ENCODE results near the gene XRCC4.

Gene XRCC4

DNA sequence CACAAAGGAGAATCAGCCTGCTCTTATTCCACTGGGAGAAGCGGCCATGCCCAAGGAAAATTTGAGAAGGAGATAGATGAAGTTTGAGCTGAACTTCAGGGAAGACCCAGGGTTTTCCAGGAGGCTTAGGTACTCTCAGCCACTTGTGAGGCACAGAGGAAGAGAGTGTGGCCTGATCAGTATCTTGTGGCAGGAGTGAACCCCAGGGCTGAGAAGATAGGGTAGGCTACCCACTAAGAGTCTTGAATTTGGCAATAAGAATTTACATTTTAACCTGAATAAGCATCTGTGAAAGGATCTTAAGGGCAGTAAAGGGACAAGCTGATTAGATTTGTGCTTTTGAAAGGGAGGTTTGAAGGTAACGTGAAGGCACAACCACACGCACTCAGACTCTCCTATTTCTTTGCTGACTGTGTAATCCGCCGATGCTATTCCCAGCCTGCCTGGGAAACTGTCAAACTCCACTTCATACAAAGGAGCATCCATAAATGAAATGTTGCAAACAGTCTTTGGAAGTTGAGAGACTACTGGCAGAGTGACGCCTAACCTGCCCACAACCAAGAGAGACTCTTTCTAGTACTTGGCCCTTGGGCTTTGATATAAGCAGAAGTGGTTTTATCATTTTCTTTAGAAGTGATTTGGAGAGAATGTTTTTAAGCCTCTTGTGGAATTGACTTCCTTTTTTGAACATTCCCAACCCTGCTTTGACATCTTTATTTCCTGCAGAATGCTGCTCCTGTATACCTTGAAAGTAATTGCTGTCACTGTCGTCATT is 286.0 kb downstream of the XRCC4 start:
- H3K4me3 ChIP-seq (ENCODE audit: low read depth, low read length) = no peak overlapping the region
- DNase-seq (ENCODE audit: low read depth) = no peak

DNA sequence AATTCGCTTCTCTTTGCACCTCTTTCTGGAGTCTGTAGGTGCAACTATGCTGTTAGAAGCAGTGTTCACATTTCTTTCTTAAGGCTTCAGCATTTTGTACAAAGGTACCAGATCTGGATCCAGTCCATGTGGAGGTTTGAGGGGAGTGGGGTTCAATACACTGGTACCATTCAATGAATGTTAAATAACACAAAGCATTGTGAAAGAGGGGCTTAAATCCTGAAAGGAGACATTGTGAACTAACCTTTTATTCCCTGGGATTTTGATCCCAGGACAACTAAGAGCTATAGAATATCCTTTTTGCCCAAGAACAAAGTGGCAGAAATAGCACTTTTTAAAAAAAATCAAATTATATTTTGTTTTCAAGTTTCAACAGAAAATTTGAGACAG is 286.5 kb downstream of the XRCC4 start:
- no peak overlapping the region for H3K4me3 ChIP-seq (ENCODE audit: low read depth, low read length)
- DNase-seq (ENCODE audit: low read depth) = no peak

DNA sequence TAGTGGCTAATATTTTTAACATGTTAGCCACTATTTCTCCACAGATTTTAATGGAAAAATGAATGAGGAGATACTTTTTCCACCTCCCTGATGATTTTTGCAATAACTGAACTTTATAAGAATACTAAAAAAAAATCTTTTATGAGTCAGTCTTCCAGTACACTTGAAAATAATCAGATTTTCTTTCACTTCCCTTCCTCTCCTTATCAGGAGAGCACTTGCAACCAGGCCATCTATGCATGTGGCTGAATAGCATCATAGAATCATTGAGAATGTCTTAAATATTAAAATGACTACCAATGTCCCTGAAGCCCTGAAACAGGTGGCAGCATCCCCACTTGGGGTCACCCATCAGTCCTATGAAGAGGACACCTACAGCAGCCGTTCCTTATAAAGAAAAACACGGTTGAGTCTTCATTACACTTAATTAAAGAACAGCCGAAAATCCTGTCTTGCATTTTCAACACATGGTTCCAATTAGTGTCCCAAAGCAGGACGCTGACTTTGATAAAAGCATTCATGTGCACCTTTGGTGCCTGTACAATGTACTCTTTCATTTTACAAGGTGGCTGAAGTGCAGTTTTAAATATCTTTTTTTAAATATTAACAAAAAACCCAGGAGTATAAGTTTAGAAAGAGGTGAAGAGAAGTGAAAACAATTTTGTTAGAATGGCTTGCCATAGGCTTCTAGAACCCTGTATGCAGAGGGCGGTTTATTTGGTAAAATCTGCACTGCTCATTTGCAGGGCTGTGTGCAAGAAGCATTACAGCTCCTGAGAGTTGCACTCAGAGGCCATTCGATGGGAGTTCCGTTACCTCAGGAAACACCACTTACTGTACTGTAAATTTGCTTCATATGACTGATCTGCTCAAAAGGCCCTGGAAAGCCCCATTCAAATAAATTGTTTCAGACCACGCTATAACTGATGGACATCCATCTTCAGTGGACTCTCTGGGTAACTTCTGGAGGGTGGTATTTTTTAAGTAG is 287.3 kb downstream of the XRCC4 start:
- no peak for DNase-seq (ENCODE audit: low read depth)
- no peak overlapping the region for H3K4me3 ChIP-seq (ENCODE audit: low read depth, low read length)

DNA sequence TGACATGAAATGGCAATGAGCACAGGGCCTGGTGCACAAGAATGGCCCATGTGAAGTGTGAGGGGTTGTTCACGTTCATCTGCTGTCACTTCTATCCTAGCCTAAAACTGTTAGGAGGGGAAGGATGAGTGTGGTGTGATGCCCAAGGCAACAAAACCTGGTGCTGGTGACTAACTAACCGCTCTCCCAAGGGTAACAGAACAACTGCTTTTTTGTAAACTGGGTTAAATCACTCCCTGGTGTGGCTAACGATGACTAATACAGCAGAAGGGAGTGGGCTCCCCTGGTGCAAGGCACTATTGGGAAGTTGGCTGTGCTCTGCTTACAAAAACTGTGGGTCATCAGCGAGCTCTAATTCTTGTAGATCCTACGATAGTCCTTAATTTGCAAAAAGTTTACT is 291.0 kb downstream of the XRCC4 start:
- H3K4me3 ChIP-seq (ENCODE audit: low read depth, low read length) = no peak overlapping the region
- DNase-seq (ENCODE audit: low read depth) = peak; percentile 88

DNA sequence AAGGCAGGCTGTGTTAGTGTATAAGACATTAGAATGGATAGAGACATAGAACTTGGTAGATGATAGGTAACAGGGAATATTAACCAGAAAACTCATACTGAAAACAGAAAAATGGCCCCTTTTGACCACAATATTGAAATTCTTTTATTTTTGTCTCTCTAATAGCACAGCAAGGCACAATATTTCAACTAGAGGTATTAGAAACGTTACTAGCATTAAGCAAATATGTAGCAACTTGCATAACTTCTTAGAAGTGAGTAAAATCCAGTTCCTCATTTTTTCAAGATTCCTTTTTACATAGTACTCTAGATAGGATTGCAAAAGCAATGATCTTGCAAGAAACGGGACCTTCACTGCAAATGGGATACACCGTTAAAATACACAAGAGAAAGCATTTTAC is 291.5 kb downstream of the XRCC4 start:
- no peak for DNase-seq (ENCODE audit: low read depth)
- H3K4me3 ChIP-seq (ENCODE audit: low read depth, low read length) = no peak overlapping the region

DNA sequence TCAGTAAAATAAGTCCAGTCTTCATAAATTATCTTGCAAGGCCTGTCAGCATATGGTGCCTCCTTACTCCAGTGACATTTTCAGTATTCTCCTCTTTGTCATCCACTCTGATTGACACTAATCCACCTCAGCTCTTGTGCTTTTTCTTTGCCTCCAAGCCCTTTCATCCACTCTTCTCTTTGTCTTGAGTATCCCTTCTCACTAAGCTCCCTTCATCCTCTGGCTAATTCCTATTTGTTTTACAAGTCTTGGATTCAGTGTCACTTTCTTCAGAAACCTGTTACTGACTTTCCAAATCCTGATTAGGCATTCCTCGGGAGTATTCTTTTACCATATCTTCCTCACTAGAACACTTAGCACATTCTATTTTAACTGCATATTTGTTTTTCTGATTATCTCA is 293.6 kb downstream of the XRCC4 start:
- DNase-seq (ENCODE audit: low read depth) = no peak
- H3K4me3 ChIP-seq (ENCODE audit: low read depth, low read length) = no peak overlapping the region

DNA sequence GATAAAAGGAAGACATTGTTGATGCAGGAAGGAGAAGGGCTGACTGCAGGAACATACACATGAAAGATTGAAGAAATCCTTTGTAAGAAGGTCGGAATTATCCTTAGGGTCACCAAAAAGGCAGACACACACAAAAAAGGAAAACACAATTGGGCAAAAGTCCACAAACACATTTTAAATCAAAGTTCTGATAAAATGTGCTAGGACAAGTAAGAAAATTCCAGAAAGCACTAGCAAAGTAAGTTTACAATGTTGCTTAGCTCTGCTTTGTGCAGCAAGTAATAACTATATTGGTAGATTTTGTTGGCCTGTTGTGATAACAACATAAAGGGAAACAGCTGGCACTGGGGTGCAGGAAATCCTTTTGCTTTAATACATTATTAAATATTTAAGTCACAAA is 294.4 kb downstream of the XRCC4 start:
- H3K4me3 ChIP-seq (ENCODE audit: low read depth, low read length) = no peak overlapping the region
- DNase-seq (ENCODE audit: low read depth) = no peak

DNA sequence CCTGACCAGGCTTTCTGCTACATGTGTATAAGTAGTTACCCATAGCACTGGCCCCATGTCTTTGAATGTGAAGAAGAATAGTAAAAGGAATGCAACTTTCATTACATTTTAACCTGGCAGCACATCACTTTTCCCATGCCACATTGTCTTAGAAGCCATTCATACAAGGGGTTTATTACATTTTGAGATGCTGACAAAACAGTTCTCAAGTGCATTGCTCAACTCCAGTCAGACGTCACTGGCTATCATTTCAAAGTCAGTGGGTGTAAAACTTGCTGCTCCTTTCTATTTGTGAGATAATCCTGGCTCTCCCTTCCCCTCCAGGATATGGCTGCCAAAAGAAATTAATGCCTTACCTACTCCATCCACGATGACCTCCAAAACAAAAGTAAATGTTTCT is 297.2 kb downstream of the XRCC4 start:
- no peak overlapping the region for H3K4me3 ChIP-seq (ENCODE audit: low read depth, low read length)
- DNase-seq (ENCODE audit: low read depth) = peak; percentile 84

DNA sequence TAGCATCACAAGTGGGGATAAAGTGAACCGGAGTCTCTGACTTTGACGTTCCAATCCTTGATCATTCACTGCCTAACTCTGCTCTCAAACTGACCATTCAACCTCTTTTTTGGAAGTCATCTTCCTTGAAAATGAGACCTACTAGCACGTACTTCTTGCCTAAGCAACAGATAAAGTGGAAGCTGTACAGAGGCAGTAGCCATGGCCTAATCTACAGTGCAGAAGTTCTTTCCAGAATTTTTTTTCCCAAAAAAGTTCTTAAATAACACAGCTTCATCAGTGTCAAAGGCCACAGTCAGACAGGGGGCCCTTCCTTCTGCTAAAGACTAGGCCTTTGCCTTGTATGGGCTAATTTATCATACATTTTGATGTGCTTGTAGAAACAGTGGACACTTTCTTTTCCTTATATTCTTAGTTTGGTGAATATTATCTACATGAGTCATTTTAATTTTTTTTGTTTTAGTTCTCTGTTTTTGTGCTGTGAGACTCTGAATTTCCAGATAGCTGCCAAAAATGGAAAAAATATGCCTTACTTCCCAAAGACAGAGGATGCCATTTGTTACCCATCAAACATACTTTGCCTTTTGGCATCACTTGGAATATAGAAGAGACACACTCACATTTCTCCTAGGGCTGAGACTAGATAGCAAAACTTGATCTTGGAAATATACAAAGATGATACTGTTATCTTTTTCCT is 297.9 kb downstream of the XRCC4 start:
- DNase-seq (ENCODE audit: low read depth) = no peak
- H3K4me3 ChIP-seq (ENCODE audit: low read depth, low read length) = no peak overlapping the region

DNA sequence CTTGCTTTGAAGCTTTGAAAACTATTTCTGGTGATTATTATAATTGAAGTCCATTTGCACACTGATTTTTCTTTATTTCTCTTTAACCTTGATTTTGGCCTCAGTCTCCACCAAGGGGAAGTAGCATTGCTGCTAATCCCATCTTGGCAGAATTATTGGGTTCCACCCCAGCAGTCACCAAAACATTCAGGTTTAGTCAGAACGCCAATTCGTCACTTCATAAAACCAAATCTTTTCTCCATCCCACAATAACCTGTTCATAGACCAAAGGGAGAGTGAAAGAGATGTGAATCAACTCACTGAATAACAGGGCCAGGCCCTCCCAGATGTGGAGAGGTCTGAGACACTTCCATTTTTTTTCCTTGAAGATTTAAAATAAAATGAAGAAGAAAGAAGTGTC is 299.1 kb downstream of the XRCC4 start:
- DNase-seq (ENCODE audit: low read depth) = no peak
- no peak overlapping the region for H3K4me3 ChIP-seq (ENCODE audit: low read depth, low read length)

DNA sequence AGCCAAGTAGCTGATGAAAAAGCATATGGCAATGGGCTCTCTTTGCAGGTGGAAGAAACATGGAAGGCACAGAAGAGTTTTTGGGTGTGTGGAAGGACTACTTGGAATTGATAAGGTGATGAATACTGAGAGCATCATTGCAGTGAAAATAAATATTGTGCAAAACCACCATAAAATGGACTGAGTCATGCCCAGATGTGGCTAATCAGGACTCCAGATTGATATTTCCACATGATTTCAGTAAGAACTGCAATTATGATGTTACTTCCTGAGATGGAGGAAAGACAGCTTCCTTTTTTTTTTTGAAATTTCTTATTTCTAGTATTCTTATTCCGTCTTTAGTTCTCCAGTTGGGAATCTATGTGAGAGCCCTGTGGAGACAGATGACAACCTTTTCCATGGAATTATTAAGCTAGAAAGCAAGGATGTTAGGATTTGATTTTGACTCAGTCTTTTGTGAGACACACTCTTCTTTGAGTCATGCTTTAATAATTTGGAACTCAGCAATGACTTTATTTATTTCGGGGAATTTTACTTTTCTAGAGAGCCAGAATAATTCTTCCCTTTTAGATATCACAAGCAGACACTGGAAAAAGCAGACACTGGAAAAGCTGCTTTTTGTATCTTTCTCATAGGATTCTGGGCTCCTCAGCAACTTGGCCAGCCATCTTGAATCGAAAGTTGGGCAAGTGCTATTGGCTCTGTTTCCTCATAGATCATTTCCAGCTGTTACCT is 300.0 kb downstream of the XRCC4 start:
- H3K4me3 ChIP-seq (ENCODE audit: low read depth, low read length) = no peak overlapping the region
- DNase-seq (ENCODE audit: low read depth) = peak; percentile 66

DNA sequence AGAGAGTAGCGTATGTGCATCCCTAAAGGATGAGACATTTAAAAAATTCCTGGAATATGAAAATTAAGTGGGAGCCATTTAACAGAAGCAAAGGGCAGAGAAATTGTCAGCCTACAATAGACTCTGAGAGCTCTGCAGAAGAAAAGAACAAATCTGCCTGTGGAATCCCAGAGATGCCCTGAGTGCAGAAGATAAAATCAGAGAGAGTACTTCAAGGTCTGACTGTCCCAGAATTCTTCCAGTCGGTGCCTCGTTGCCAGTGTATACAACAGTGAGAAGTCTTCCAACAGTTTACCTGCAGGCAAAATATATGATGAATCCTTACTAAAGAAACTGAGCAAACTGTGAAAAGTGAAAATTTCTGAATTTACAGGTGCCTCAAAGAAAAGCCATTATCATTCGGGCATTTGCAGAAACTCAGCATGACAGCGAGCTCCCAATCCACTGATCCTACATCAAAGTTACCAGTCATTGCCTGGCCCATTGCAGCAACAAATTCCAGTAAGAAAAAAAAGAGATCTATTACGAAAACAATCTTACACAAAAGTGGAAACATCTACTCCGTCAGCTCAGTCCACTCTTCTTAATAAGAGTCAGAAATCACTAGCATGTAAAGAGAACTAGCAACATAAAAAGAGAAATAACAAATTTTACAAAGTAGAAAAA is 301.4 kb downstream of the XRCC4 start:
- H3K4me3 ChIP-seq (ENCODE audit: low read depth, low read length) = no peak overlapping the region
- DNase-seq (ENCODE audit: low read depth) = no peak

DNA sequence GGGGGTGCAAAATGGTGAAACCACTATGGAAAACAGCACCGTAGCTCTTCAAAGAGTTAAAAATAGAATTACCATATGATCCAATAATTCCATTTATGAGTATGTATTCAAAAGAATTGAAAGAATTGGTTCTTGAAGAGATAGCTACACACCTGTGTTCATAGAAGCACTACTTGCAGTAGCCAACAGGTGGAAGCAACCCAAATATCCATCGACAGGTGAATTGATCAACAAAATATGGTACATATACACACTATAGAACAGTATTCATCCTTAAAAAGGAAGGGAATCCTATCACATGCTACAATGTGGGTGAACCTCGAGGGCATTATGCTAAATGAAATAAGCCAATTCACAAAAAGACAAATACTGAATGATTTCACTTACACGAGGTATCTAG is 308.5 kb downstream of the XRCC4 start:
- DNase-seq (ENCODE audit: low read depth) = no peak
- H3K4me3 ChIP-seq (ENCODE audit: low read depth, low read length) = no peak overlapping the region

DNA sequence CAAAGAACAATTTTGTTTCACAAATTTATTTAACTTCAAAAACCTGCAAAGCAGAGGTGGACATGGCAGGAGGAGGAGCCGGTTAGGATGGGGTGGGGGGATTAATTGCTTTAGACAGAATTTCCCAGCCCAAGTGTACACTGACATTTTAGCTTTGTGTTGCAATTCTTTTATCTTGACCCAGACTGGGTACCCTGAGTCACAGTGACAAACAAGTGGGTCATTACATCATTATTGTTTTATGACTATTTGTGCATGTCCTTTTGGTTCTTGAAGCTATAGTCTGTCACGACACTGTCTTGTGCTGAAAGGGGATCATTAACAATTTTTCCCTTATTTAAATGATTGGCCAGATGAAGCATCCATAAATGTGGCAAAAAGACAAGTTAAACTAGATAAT is 309.7 kb downstream of the XRCC4 start:
- no peak for DNase-seq (ENCODE audit: low read depth)
- H3K4me3 ChIP-seq (ENCODE audit: low read depth, low read length) = no peak overlapping the region

DNA sequence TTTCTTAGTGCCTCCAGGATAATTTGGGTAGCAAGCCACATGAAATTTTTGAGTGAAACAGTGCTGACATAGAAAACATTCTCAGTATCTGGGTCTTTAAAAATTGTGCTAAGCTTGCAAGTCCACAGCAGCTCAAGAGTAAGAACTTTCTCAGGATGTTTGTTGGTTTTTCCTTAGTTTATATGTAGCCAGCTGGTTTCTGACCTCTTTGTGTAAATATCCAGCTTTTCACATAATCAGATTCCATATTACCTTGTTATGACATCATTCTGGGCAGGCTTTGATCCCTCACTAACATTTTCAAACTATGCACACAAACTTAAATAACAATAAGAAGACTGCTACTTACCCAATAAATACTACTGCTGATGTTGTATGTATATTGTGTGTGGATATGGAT is 311.3 kb downstream of the XRCC4 start:
- DNase-seq (ENCODE audit: low read depth) = no peak
- no peak overlapping the region for H3K4me3 ChIP-seq (ENCODE audit: low read depth, low read length)

DNA sequence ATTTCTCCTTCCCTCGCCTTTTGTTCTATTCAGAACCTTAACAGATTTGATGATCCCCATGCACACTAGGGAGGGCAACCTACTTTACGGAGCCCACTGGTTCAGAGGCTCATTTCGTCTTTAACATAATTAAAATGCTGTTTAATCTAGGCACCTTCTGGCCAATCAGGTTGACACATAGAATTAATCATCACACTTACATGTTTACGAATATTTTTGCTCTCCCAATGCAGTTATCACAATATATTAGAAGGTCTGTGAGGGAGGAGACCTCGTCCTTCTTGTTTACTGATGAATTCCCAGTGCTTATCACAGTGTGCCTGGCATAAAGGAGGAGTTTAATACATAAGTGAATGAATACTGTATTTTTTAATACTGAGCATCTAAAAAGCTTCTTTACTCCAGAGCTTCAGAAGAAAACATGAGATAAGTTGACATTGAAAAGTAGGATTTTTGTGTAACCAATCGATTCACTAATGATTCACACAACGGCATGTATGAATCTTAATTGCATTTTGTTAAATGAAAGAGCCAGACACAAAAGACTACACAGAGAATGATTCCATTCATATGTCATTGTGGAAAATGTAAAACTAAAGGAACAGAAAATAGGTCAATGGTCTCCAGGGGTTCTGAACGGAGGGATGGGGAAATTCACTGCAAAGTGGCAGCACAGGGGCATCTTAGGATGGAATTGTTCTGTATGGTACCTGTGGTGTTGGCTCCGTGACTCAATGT is 315.6 kb downstream of the XRCC4 start:
- no peak for DNase-seq (ENCODE audit: low read depth)
- no peak overlapping the region for H3K4me3 ChIP-seq (ENCODE audit: low read depth, low read length)

DNA sequence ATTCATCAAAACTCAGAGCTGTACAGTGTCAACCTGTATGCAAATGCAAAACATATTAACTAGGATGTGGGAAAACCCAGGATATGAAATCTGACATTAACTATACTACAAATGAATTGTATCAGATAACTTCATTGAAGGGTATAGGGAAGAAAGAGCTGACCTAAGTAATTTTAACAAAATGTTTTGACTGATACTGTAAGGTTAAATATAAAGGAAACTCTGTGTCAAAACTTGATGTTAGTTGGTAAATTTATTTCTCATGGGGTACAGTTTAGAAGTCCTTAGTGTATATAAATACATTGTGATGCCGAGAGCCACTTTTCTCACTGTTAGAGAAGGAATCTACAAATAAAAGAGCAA is 316.1 kb downstream of the XRCC4 start:
- no peak for DNase-seq (ENCODE audit: low read depth)
- no peak overlapping the region for H3K4me3 ChIP-seq (ENCODE audit: low read depth, low read length)

DNA sequence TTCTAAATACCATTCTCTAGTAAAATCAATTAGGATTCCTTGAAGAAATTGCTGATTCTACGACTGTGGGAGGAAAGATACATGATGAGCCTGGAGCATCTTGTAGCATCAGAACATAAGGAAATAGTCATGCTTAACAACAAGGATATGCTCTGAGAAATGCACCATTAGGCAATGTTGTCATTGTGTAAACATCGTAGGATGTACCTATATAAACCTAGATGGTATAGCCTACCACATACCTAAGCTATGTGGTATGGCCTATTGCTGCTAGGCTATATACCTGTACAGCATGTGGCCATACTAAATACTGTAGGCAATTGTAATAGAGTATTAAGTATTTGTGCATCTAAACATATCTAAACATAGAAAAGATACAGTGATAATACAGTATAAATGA is 316.8 kb downstream of the XRCC4 start:
- DNase-seq (ENCODE audit: low read depth) = no peak

More for the DNA sequence above, 316.8 kb downstream of the XRCC4 start:
- H3K4me3 ChIP-seq (ENCODE audit: low read depth, low read length) = no peak overlapping the region
